A549 (cell line): Measurements from ENCODE around the gene KRTAP4-1. TPM values are rescaled to one million over a fixed set of nuclear protein-coding genes. Genes with fewer than 3 reads are reported as not detected.
"Not testable (repeated sequence)": the region's sequence is repeated elsewhere in the genome, so short reads cannot be mapped to it uniquely, and the experiment has no call there.

Experiments
- ATAC-seq, 2 experiments: fragments of 200-7000 bp in 1 of 2; fragments of >200 bp in 1 of 2; cut with Nextera tagmentation in 1 of 2; cut with Tn5 transposase in 1 of 2; 3 replicates each; pipeline versions ENCODE4 v1.8.0 to v1.9.1; 2018 to 2020; ENCODE audit warnings: mild to moderate bottlenecking in 1 of 2, moderate library complexity in 1 of 2
- CTCF ChIA-PET: fragments of 300-600 bp; sonication (Branson Sonifier 250); formaldehyde crosslinking; extraction: SDS; loops from one replicate; lab custom pipeline; 2021; ENCODE audit warnings: antibody characterized with exemption, inconsistent platforms; lab: Yijun Ruan, JAX
- POLR2A ChIA-PET: fragments of 350-600 bp; formaldehyde crosslinking; extraction: SDS; loops from one replicate; lab custom pipeline; 2021; ENCODE audit warnings: antibody characterized with exemption, inconsistent platforms; lab: Yijun Ruan, JAX
- DNase-seq, 2 experiments: peaks; one replicate each; pipeline versions ENCODE4 v3.0.0 to v3.0.0-alpha.2; 2011 to 2016; ENCODE audit warnings: low read depth in 1 of 2, low spot score in 1 of 2
- FAIRE-seq: peaks from 2 replicates; lab custom pipeline; 2011; peaks lifted over from hg19 to GRCh38; lab: Jason Lieb, UNC
- H3K27ac ChIP-seq, 2 experiments: fragments of >200 bp; sonication (Bioruptor Twin); formaldehyde crosslinking; 3 replicates each; pipeline ENCODE4 v1.5.1; 2016 to 2017
- H3K4me1 ChIP-seq: fragments of >200 bp; sonication (Bioruptor Twin); formaldehyde crosslinking; 3 replicates; pipeline ENCODE4 v1.6.1; 2016
- H3K4me2 ChIP-seq: fragments of >200 bp; sonication (Bioruptor Twin); formaldehyde crosslinking; 3 replicates; pipeline ENCODE4 v1.6.1; 2016
- H3K4me3 ChIP-seq: fragments of >200 bp; sonication (Bioruptor Twin); formaldehyde crosslinking; 3 replicates; pipeline ENCODE4 v1.5.1; 2016
- H3K9me3 ChIP-seq: fragments of >200 bp; sonication (Bioruptor Twin); formaldehyde crosslinking; 3 replicates; pipeline ENCODE4 v1.6.1; 2016
- CBX2 ChIP-seq: fragments of 200-600 bp; sonication (generic); IDR thresholded peaks from 2 replicates; pipeline ENCODE4 v1.6.1; 2016; ENCODE audit warnings: low read depth, mild to moderate bottlenecking, borderline replicate concordance
- CBX8 ChIP-seq: fragments of 200-600 bp; sonication (generic); IDR thresholded peaks from 2 replicates; pipeline ENCODE4 v1.6.1; 2016
- CHD2 ChIP-seq: fragments of 150-350 bp; IDR thresholded peaks from 2 replicates; pipeline ENCODE4 v1.6.1; 2014; ENCODE audit warnings: low read length; ENCODE audit not compliant: partially characterized antibody
- CTCF ChIP-seq: fragments of >200 bp; sonication (Bioruptor Twin); formaldehyde crosslinking; IDR thresholded peaks from 3 replicates; pipeline ENCODE4 v1.5.1; 2016
- EP300 ChIP-seq, 2 experiments: fragments of >200 bp; sonication (Bioruptor Twin); formaldehyde crosslinking; IDR thresholded peaks; 2 replicates in 1 of 2; 3 replicates in 1 of 2; pipeline ENCODE4 v1.6.1; 2016 to 2017
- ESRRA ChIP-seq: fragments of 150-350 bp; IDR thresholded peaks from 2 replicates; pipeline ENCODE4 v1.6.1; 2014; ENCODE audit warnings: mild to moderate bottlenecking, low read length, borderline replicate concordance
- FOSB ChIP-seq: fragments of 250-450 bp; sonication (Bioruptor Pico); IDR thresholded peaks from 2 replicates; pipeline ENCODE4 v1.5.0; 2020; ENCODE audit warnings: mild to moderate bottlenecking, moderate library complexity
- FOSL2 ChIP-seq, 2 experiments: fragments of 450-650 bp in 1 of 2; fragments of >200 bp in 1 of 2; sonication (Bioruptor Twin) in 1 of 2; formaldehyde crosslinking; IDR thresholded peaks; 2 replicates each; pipeline versions ENCODE4 v1.5.0 to v1.6.1; 2016 to 2020; ENCODE audit warnings: mild to moderate bottlenecking in 1 of 2, moderate library complexity in 1 of 2
- GATA3 ChIP-seq: IDR thresholded peaks from 2 replicates; pipeline ENCODE4 v1.6.1; 2012; ENCODE audit warnings: borderline replicate concordance
- HMGXB4 ChIP-seq: fragments of 250-450 bp; sonication (Bioruptor Pico); IDR thresholded peaks from 2 replicates; pipeline ENCODE4 v1.5.0; 2021; ENCODE audit warnings: mild to moderate bottlenecking, moderate library complexity, borderline replicate concordance
- HOXB13 ChIP-seq: fragments of 250-450 bp; sonication (Bioruptor Pico); IDR thresholded peaks from 2 replicates; pipeline ENCODE4 v1.5.0; 2020; ENCODE audit warnings: low read depth, mild to moderate bottlenecking, moderate library complexity
- HOXB5 ChIP-seq: fragments of 250-450 bp; sonication (Bioruptor Pico); IDR thresholded peaks from 2 replicates; pipeline ENCODE4 v1.5.0; 2020; ENCODE audit warnings: mild to moderate bottlenecking, moderate library complexity
- KDM1A ChIP-seq: fragments of 200-600 bp; sonication (generic); IDR thresholded peaks from 2 replicates; pipeline ENCODE4 v1.6.1; 2016; ENCODE audit warnings: low read depth, mild to moderate bottlenecking
- KDM5A ChIP-seq: fragments of 200-600 bp; sonication (generic); IDR thresholded peaks from 2 replicates; pipeline ENCODE4 v1.6.1; 2016; ENCODE audit warnings: antibody characterized with exemption, mild to moderate bottlenecking
- MAFK ChIP-seq: fragments of 450-650 bp; IDR thresholded peaks from 2 replicates; pipeline ENCODE4 v1.6.1; 2014; ENCODE audit not compliant: partially characterized antibody
- MAX ChIP-seq: IDR thresholded peaks from 2 replicates; pipeline ENCODE4 v1.6.1; 2012
- MAZ ChIP-seq: fragments of 150-350 bp; IDR thresholded peaks from 2 replicates; pipeline ENCODE4 v1.6.1; 2014; ENCODE audit warnings: antibody characterized with exemption, low read depth, low read length, borderline replicate concordance
- MYC ChIP-seq: IDR thresholded peaks from 2 replicates; pipeline ENCODE4 v1.6.1; 2012; ENCODE audit warnings: mild to moderate bottlenecking, inconsistent platforms, low read length, improper control_type of control experiment, borderline replicate concordance
- PBX3 ChIP-seq: IDR thresholded peaks from 2 replicates; pipeline ENCODE4 v1.6.1; 2012
- RCOR1 ChIP-seq: fragments of 150-350 bp; IDR thresholded peaks from 2 replicates; pipeline ENCODE4 v1.6.1; 2014; ENCODE audit warnings: antibody characterized with exemption, low read length, low read depth
- RFX5 ChIP-seq: fragments of 450-650 bp; IDR thresholded peaks from 2 replicates; pipeline ENCODE4 v1.7.1; 2014; ENCODE audit warnings: antibody characterized with exemption, mild to moderate bottlenecking, moderate library complexity
- SREBF2 ChIP-seq: fragments of 450-650 bp; IDR thresholded peaks from 2 replicates; pipeline ENCODE4 v1.6.1; 2014; ENCODE audit warnings: mild to moderate bottlenecking, moderate library complexity
- TFCP2L1 ChIP-seq: fragments of 250-450 bp; sonication (Bioruptor Pico); IDR thresholded peaks from 2 replicates; pipeline ENCODE4 v1.5.0; 2021; ENCODE audit warnings: mild to moderate bottlenecking
- ZC3H11A ChIP-seq: fragments of 450-650 bp; IDR thresholded peaks from 2 replicates; pipeline ENCODE4 v1.6.1; 2014; ENCODE audit warnings: antibody characterized with exemption, mild to moderate bottlenecking
- ZFP36 ChIP-seq: fragments of 450-650 bp; IDR thresholded peaks from 2 replicates; pipeline ENCODE4 v1.6.1; 2014; ENCODE audit warnings: borderline replicate concordance; ENCODE audit not compliant: partially characterized antibody
- ZNF302 ChIP-seq: fragments of 250-450 bp; sonication (Bioruptor Pico); IDR thresholded peaks from 2 replicates; pipeline ENCODE4 v1.9.0; 2021; ENCODE audit warnings: inconsistent platforms, mild to moderate bottlenecking, moderate library complexity
- ZSCAN20 ChIP-seq: fragments of 250-450 bp; sonication (Bioruptor Pico); IDR thresholded peaks from 2 replicates; pipeline ENCODE4 v1.8.0; 2022; ENCODE audit warnings: mild to moderate bottlenecking, moderate library complexity
- WGBS: methylation state at CpG from one replicate; pipeline ENCODE4 v1.1.6; 2017; ENCODE audit errors: missing lambda C conversion rate; 5-methylcytosine and 5-hydroxymethylcytosine counted together
- polyA plus RNA-seq, 4 experiments: library from polyadenylated mRNA; depleted of rRNA in 3 of 4; stranded (reverse); fragments of >200 nt; fragmentation: RNase III in 1 of 4; extraction: RNeasy Plus Mini Kit Qiagen cat#74134 plus additional on column Dnase treatment in 1 of 4; gene quantifications; 2 replicates in 3 of 4; 3 replicates in 1 of 4; pipeline ENCODE4 v1.2.3, GENCODE V29; 2011 to 2017

Gene KRTAP4-1
- polyA plus RNA-seq, 2 of the 4 experiments (the other 2 are of a cell fraction) = 0.12 to 0.32 TPM

GRCh38 chr17:41190328-41190727 is 5.6 kb upstream of the KRTAP4-1 start:
- ChIA-PET POLR2A (no interaction called here), CTCF (no interaction called here)
- 77% methylated on average over 2 of the region's 3 CpGs for WGBS
- TF ChIP-seq HOXB5 (CRISPR knock-in tag) = no peak
- no peak for TF ChIP-seq SREBF2
- no peak for TF ChIP-seq CTCF
- no peak for TF ChIP-seq RFX5
- TF ChIP-seq FOSB (CRISPR knock-in tag) = no peak
- TF ChIP-seq HOXB13 (CRISPR knock-in tag) = no peak
- TF ChIP-seq GATA3 = no peak
- TF ChIP-seq KDM5A = no peak
- no peak for TF ChIP-seq CBX8
- TF ChIP-seq ESRRA = no peak
- TF ChIP-seq HMGXB4 (CRISPR knock-in tag) = no peak
- no peak for TF ChIP-seq ZNF302
- TF ChIP-seq KDM1A = no peak
- TF ChIP-seq MYC = no peak
- ATAC-seq = no peak; a peak in 1 of 6 replicates
- no peak for DNase-seq
- Histone ChIP-seq H3K4me2 (no peak overlapping the region), H3K27ac (no peak overlapping the region), H3K9me3 (no peaks in the 10 kb centered on the region), H3K4me1 (no peaks in the 10 kb centered on the region), H3K4me3 (no peak overlapping the region)
- FAIRE-seq = no peak

- DNase-seq, H3K9me3 ChIP-seq, H3K4me2 ChIP-seq, CTCF ChIA-PET, POLR2A ChIA-PET, H3K27ac ChIP-seq, H3K4me3 ChIP-seq, ATAC-seq, FAIRE-seq, H3K4me1 ChIP-seq: not testable (repeated sequence)
- 33% methylated on average over 1 of the region's 1 CpG for WGBS
Measured at GRCh38 chr17:41189837-41190318, 5.2 kb upstream of the KRTAP4-1 start, which contains the start of gene KRTAP9-1. TSS of gene KRTAP9-1 (plus strand) at chr17:41189887. CDS start at chr17:41189887, 0 bp downstream.

GRCh38 chr17:41186872-41187271 is 2.2 kb upstream of the KRTAP4-1 start:
- DNase-seq (no peak), FAIRE-seq (no peak), ATAC-seq (no peak)
- 87% methylated on average over 2 of the region's 2 CpGs for WGBS
- Histone ChIP-seq H3K4me2 (no peak overlapping the region), H3K9me3 (no peaks in the 10 kb centered on the region), H3K4me3 (no peak overlapping the region), H3K4me1 (no peaks in the 10 kb centered on the region), H3K27ac (no peak overlapping the region)
- CTCF ChIA-PET = interaction anchor here (1.1 kb wide), 1 partner anchor 462 kb away, joined by 3 read pairs; no protein-coding TSS in a partner anchor
- no peak for TF ChIP-seq RFX5
- no peak for TF ChIP-seq ZC3H11A
- no peak for TF ChIP-seq ZSCAN20
- no peak for TF ChIP-seq CBX2
- no peak for TF ChIP-seq ZFP36
- TF ChIP-seq EP300 (IDR thresholded peaks at IDR 0.05) = no peak
- no peak for TF ChIP-seq SREBF2
- no peak for TF ChIP-seq PBX3
- TF ChIP-seq MAFK = no peak
- TF ChIP-seq RCOR1 = no peak
- no peak for TF ChIP-seq MAZ
- no peak for TF ChIP-seq FOSL2 (IDR thresholded peaks at IDR 0.05)
- TF ChIP-seq FOSL2 (CRISPR knock-in tag; IDR thresholded peaks at IDR 0.05) = no peak
- TF ChIP-seq CHD2 = no peak
- TF ChIP-seq MAX = no peak
- no peak for TF ChIP-seq TFCP2L1 (CRISPR knock-in tag)
- POLR2A ChIA-PET = no interaction called here
